Cardiac muscle cell (in vitro differentiated cells and primary cell): ENCODE data around the gene MAN2B2. TPM values are rescaled to one million over a fixed set of nuclear protein-coding genes. Genes with fewer than 3 reads are reported as not detected.

Experiments used
- DNase-seq, 2 donors: peaks; one replicate each; pipeline versions ENCODE4 v3.0.0 to v3.0.0-alpha.2; 2010 to 2017; ENCODE audit warnings: low read depth in 1 of 2, low spot score in 1 of 2
- H3K27ac ChIP-seq: fragments of 200-600 bp; sonication (generic); 2 replicates; pipeline ENCODE4 v1.5.1; 2016
- H3K27me3 ChIP-seq: fragments of 200-600 bp; sonication (generic); 2 replicates; pipeline ENCODE4 v1.6.0; 2016; ENCODE audit warnings: control low read depth
- H3K36me3 ChIP-seq: fragments of 200-600 bp; sonication (generic); 2 replicates; pipeline ENCODE4 v1.5.1; 2016; ENCODE audit warnings: control low read depth
- H3K4me1 ChIP-seq: fragments of 200-600 bp; sonication (generic); 2 replicates; pipeline ENCODE4 v1.8.1; 2017; ENCODE audit warnings: low read depth, mild to moderate bottlenecking, mixed run types
- H3K4me3 ChIP-seq: fragments of 200-600 bp; sonication (generic); 2 replicates; pipeline ENCODE4 v1.5.1; 2016; ENCODE audit warnings: mild to moderate bottlenecking
- H3K9me3 ChIP-seq: fragments of 200-600 bp; sonication (generic); 2 replicates; pipeline ENCODE4 v1.5.1; 2017; ENCODE audit warnings: low read depth, mild to moderate bottlenecking, control low read depth
- CTCF ChIP-seq: IDR thresholded peaks from 2 replicates; pipeline ENCODE4 v1.5.1; 2012; ENCODE audit warnings: low read depth, mild to moderate bottlenecking, low read length
- polyA plus RNA-seq: library from polyadenylated mRNA; unstranded; fragments of >200 nt; fragmentation: Nextera tagmentation; extraction: Ambion mirVana; gene quantifications from 2 replicates; pipeline ENCODE4 v1.2.1, GENCODE V29; 2016
- total RNA-seq: library from RNA; depleted of rRNA; stranded (reverse); fragments of >200 nt; gene quantifications from 2 replicates; pipeline ENCODE4 v1.2.3, GENCODE V29; 2016

The MAN2B2 gene
- total and polyA plus RNA-seq, 2 experiments from 2014 or later: 5.4 to 8.2 TPM

- no peak overlapping the region for H3K4me3 ChIP-seq
Measured at GRCh38 chr4:6573551-6573950, 1.4 kb upstream of the MAN2B2 start.

GRCh38 chr4:6573986-6574746 lies 823 bp upstream of the MAN2B2 start:
- TF ChIP-seq CTCF: no peak
- Histone ChIP-seq H3K27ac (no peak overlapping the region), H3K27me3 (peaks cover under 1% of the 10 kb centered on the region), H3K9me3 (no peaks in the 10 kb centered on the region), H3K4me1 (no peaks in the 10 kb centered on the region), H3K4me3 (peak overlapping the region; percentile 50), H3K36me3 (no peaks in the 10 kb centered on the region)
- no peak for DNase-seq

More at GRCh38 chr4:6573551-6573950, 1.4 kb upstream of the MAN2B2 start:
- peaks cover 3% of the 10 kb centered on the region for H3K27me3 ChIP-seq
- no peaks in the 10 kb centered on the region for H3K4me1 ChIP-seq
- TF ChIP-seq CTCF: no peak
- no peaks in the 10 kb centered on the region for H3K36me3 ChIP-seq
- no peaks in the 10 kb centered on the region for H3K9me3 ChIP-seq
- DNase-seq: no peak
- H3K27ac ChIP-seq: no peak overlapping the region

- DNase-seq: no peak
- Histone ChIP-seq H3K36me3 (peaks cover 6% of the 10 kb centered on the region), H3K9me3 (no peaks in the 10 kb centered on the region), H3K27ac (no peak overlapping the region), H3K4me1 (no peaks in the 10 kb centered on the region), H3K4me3 (peak overlapping the region; percentile 50), H3K27me3 (no peaks in the 10 kb centered on the region)
- no peak for TF ChIP-seq CTCF
Measured at GRCh38 chr4:6575503-6576240, 683 bp downstream of the MAN2B2 start.

GRCh38 chr4:6576512-6576911 lies 1.5 kb downstream of the MAN2B2 start:
- DNase-seq: no peak
- Histone ChIP-seq H3K27me3 (no peaks in the 10 kb centered on the region), H3K4me3 (no peak overlapping the region), H3K4me1 (no peaks in the 10 kb centered on the region), H3K9me3 (no peaks in the 10 kb centered on the region), H3K36me3 (peaks cover 6% of the 10 kb centered on the region), H3K27ac (no peak overlapping the region)
- no peak for TF ChIP-seq CTCF

GRCh38 chr4:6576932-6577331 lies 1.9 kb downstream of the MAN2B2 start:
- no peaks in the 10 kb centered on the region for H3K4me1 ChIP-seq
- H3K9me3 ChIP-seq: no peaks in the 10 kb centered on the region
- no peak for TF ChIP-seq CTCF
- no peak overlapping the region for H3K27ac ChIP-seq
- H3K36me3 ChIP-seq: peaks cover 6% of the 10 kb centered on the region
- no peak for DNase-seq
- H3K4me3 ChIP-seq: no peak overlapping the region
- H3K27me3 ChIP-seq: no peaks in the 10 kb centered on the region
